H1 (cell line): Measurements from ENCODE around the gene LRRC55. TPM values are rescaled to one million over a fixed set of nuclear protein-coding genes. Genes with fewer than 3 reads are reported as not detected.

Experiments
- CTCF ChIA-PET: fragments of 300-600 bp; sonication (Branson Sonifier 250); formaldehyde crosslinking; loops from one replicate; lab custom pipeline; 2021; ENCODE audit not compliant: partially characterized antibody; lab: Charles Lee
- POLR2A ChIA-PET: fragments of 300-600 bp; sonication (Branson Sonifier 250); formaldehyde crosslinking; loops from one replicate; lab custom pipeline; 2021; ENCODE audit warnings: inconsistent platforms; ENCODE audit not compliant: partially characterized antibody; lab: Charles Lee
- DNase-seq, 2 experiments: peaks; one replicate each; pipeline versions ENCODE4 v3.0.0 to v3.0.0-alpha.2; 2010 to 2022; ENCODE audit warnings: low spot score in 2 of 2, low read depth in 1 of 2, mixed read lengths in 1 of 2
- FAIRE-seq: peaks from 2 replicates; lab custom pipeline; 2011; peaks lifted over from hg19 to GRCh38; lab: Jason Lieb, UNC
- H2AFZ ChIP-seq: 2 replicates; pipeline ENCODE4 v1.8.1; 2012; ENCODE audit warnings: low read length, inconsistent platforms
- H2AK5ac ChIP-seq: 2 replicates; pipeline ENCODE4 v1.6.1; 2013; ENCODE audit warnings: low read depth, low read length
- H2BK120ac ChIP-seq: replicated peaks from 2 replicates; pipeline ENCODE3; 2013; ENCODE audit warnings: low read depth, low read length, inconsistent platforms
- H2BK12ac ChIP-seq: 2 replicates; pipeline ENCODE4 v1.6.1; 2013; ENCODE audit warnings: low read depth, low read length
- H2BK15ac ChIP-seq: 2 replicates; pipeline ENCODE4 v1.6.1; 2013; ENCODE audit warnings: low read length
- H2BK20ac ChIP-seq: 2 replicates; pipeline ENCODE4 v1.6.1; 2013; ENCODE audit warnings: low read length
- H2BK5ac ChIP-seq: 2 replicates; pipeline ENCODE4 v1.6.1; 2013; ENCODE audit warnings: low read depth, low read length
- H3K14ac ChIP-seq: 2 replicates; pipeline ENCODE4 v1.6.1; 2013; ENCODE audit warnings: inconsistent platforms; ENCODE audit not compliant: insufficient read length
- H3K18ac ChIP-seq: 2 replicates; pipeline ENCODE4 v1.6.1; 2013; ENCODE audit warnings: low read length; ENCODE audit errors: extremely low read depth
- H3K23ac ChIP-seq: 2 replicates; pipeline ENCODE4 v1.6.1; 2013; ENCODE audit warnings: inconsistent platforms; ENCODE audit not compliant: insufficient read length
- H3K23me2 ChIP-seq: 2 replicates; pipeline ENCODE4 v1.6.1; 2013; ENCODE audit warnings: low read depth, low read length
- H3K27ac ChIP-seq: 2 replicates; pipeline ENCODE4 v1.6.1; 2011; ENCODE audit warnings: low read depth, low read length, inconsistent platforms
- H3K27me3 ChIP-seq, 4 experiments: replicated peaks in 1 of 4; 1 replicate in 1 of 4; 2 replicates in 3 of 4; pipeline versions ENCODE4 v1.6.1 to v1.8.1; 2011 to 2013; ENCODE audit warnings: low read length in 3 of 4, mild to moderate bottlenecking in 3 of 4, inconsistent platforms in 2 of 4, mixed read lengths in 2 of 4, moderate library complexity in 1 of 4; ENCODE audit not compliant: control insufficient read depth in 3 of 4, insufficient read depth in 3 of 4; ENCODE audit errors: extremely low read depth in 1 of 4
- H3K36me3 ChIP-seq, 4 experiments: 2 replicates each; pipeline versions ENCODE4 v1.6.1 to v1.8.1; 2011 to 2013; ENCODE audit warnings: mild to moderate bottlenecking in 4 of 4, low read length in 3 of 4, moderate library complexity in 2 of 4, control low read depth in 1 of 4, inconsistent platforms in 1 of 4; ENCODE audit not compliant: insufficient read depth in 4 of 4, control insufficient read depth in 2 of 4
- H3K4ac ChIP-seq: replicated peaks from 2 replicates; pipeline ENCODE3; 2013; ENCODE audit warnings: low read length, low read depth, mixed read lengths, inconsistent platforms; ENCODE audit not compliant: insufficient read length
- H3K4me1 ChIP-seq, 4 experiments: replicated peaks in 1 of 4; 1 replicate in 1 of 4; 2 replicates in 3 of 4; pipeline versions ENCODE4 v1.6.1 to v1.8.1; 2011 to 2013; ENCODE audit warnings: low read length in 3 of 4, inconsistent platforms in 2 of 4, mixed read lengths in 1 of 4; ENCODE audit not compliant: insufficient read depth in 4 of 4, control insufficient read depth in 3 of 4
- H3K4me2 ChIP-seq, 2 experiments: 2 replicates each; pipeline versions ENCODE4 v1.6.1 to v1.8.1; 2011 to 2013; ENCODE audit warnings: low read depth in 2 of 2, low read length in 2 of 2, control low read depth in 1 of 2, inconsistent platforms in 1 of 2, mild to moderate bottlenecking in 1 of 2; ENCODE audit not compliant: insufficient read depth in 1 of 2
- H3K4me3 ChIP-seq, 4 experiments: fragments of 200-600, 300-600 bp in 1 of 4; sonication (generic), shearing (Covaris generic), sonication (Bioruptor Twin) in 1 of 4; 2 replicates each; pipeline versions ENCODE4 v1.5.1 to v1.8.1; 2011 to 2016; ENCODE audit warnings: low read length in 4 of 4, low read depth in 3 of 4, control low read depth in 2 of 4, inconsistent platforms in 2 of 4, mild to moderate bottlenecking in 2 of 4, mixed read lengths in 1 of 4, moderate library complexity in 1 of 4; ENCODE audit not compliant: insufficient read depth in 2 of 4; ENCODE audit errors: extremely low read depth in 1 of 4
- H3K56ac ChIP-seq: replicated peaks from 2 replicates; pipeline ENCODE3; 2013; ENCODE audit warnings: low read depth, mild to moderate bottlenecking, mixed read lengths, low read length, inconsistent platforms; ENCODE audit not compliant: insufficient read length
- H3K79me1 ChIP-seq: 2 replicates; pipeline ENCODE4 v1.6.1; 2013; ENCODE audit warnings: low read depth, low read length, control low read depth
- H3K79me2 ChIP-seq, 2 experiments: 2 replicates each; pipeline versions ENCODE4 v1.6.1 to v1.8.1; 2012 to 2013; ENCODE audit warnings: low read length in 2 of 2, mild to moderate bottlenecking in 2 of 2, inconsistent platforms in 1 of 2; ENCODE audit not compliant: insufficient read depth in 2 of 2, control insufficient read depth in 1 of 2
- H3K9ac ChIP-seq, 4 experiments: replicated peaks in 1 of 4; 1 replicate in 1 of 4; 2 replicates in 3 of 4; pipeline versions ENCODE4 v1.6.1 to v1.8.1; 2011 to 2013; ENCODE audit warnings: low read depth in 3 of 4, low read length in 3 of 4, control low read depth in 2 of 4, mild to moderate bottlenecking in 2 of 4, moderate library complexity in 2 of 4, inconsistent platforms in 1 of 4; ENCODE audit errors: extremely low read depth in 1 of 4
- H3K9me3 ChIP-seq, 2 experiments: 2 replicates each; pipeline versions ENCODE4 v1.6.1 to v1.8.1; 2012 to 2013; ENCODE audit warnings: mild to moderate bottlenecking in 2 of 2, moderate library complexity in 2 of 2, control low read depth in 1 of 2, inconsistent platforms in 1 of 2, low read depth in 1 of 2, low read length in 1 of 2, mixed read lengths in 1 of 2; ENCODE audit not compliant: insufficient read depth in 2 of 2
- H4K20me1 ChIP-seq, 2 experiments: replicated peaks in 1 of 2; 2 replicates each; pipeline versions ENCODE3 to v1.8.1; 2011 to 2013; ENCODE audit warnings: inconsistent platforms in 2 of 2, low read length in 2 of 2, mild to moderate bottlenecking in 1 of 2; ENCODE audit not compliant: insufficient read depth in 2 of 2, control insufficient read depth in 1 of 2
- H4K5ac ChIP-seq: 2 replicates; pipeline ENCODE4 v1.6.1; 2013; ENCODE audit warnings: low read length, low read depth, mixed read lengths, inconsistent platforms; ENCODE audit not compliant: insufficient read length
- H4K8ac ChIP-seq: 2 replicates; pipeline ENCODE4 v1.8.0; 2013; ENCODE audit warnings: mild to moderate bottlenecking, moderate library complexity, low read length, inconsistent platforms; ENCODE audit not compliant: insufficient read depth; ENCODE audit errors: extremely low read depth
- H4K91ac ChIP-seq: replicated peaks from 2 replicates; pipeline ENCODE3; 2013; ENCODE audit warnings: low read length, mixed read lengths, inconsistent platforms; ENCODE audit not compliant: insufficient read length
- BCL11A ChIP-seq, 2 experiments: IDR thresholded peaks; one replicate each; pipeline ENCODE4 v1.6.1; 2011; ENCODE audit warnings: low read depth in 2 of 2, low read length in 2 of 2, mild to moderate bottlenecking in 2 of 2
- POU5F1 ChIP-seq: IDR thresholded peaks from 2 replicates; pipeline ENCODE4 v1.6.1; 2011; ENCODE audit warnings: low read depth, mild to moderate bottlenecking, low read length, moderate library complexity
- RAD21 ChIP-seq, 2 experiments: IDR thresholded peaks in 1 of 2; conservative IDR thresholded peaks in 1 of 2; 2 replicates each; pipeline ENCODE4 v1.6.1; 2011; ENCODE audit warnings: low read depth in 2 of 2, low read length in 2 of 2, improper control_type of control experiment in 1 of 2, inconsistent platforms in 1 of 2, mild to moderate bottlenecking in 1 of 2, moderate library complexity in 1 of 2
- RNF2 ChIP-seq: fragments of 200-900, 300-1000 bp; sonication (generic); IDR thresholded peaks from 2 replicates; pipeline ENCODE4 v1.7.1; 2016; ENCODE audit warnings: borderline replicate concordance, low read depth, mild to moderate bottlenecking, antibody characterized with exemption, low read length; ENCODE audit not compliant: poor library complexity, severe bottlenecking; ENCODE audit errors: missing control alignments
- SP2 ChIP-seq: IDR thresholded peaks from 2 replicates; pipeline ENCODE4 v1.6.1; 2012; ENCODE audit warnings: mild to moderate bottlenecking, low read length, inconsistent platforms
- TBP ChIP-seq: IDR thresholded peaks from 2 replicates; pipeline ENCODE4 v1.6.1; 2011; ENCODE audit warnings: low read depth, low read length, improper control_type of control experiment
- WGBS, 2 experiments: shearing (Covaris generic) in 1 of 2; methylation state at CpG; one replicate each; pipeline versions ENCODE4 v1.1.6 to v1.1.7; 2013 to 2015; ENCODE audit warnings: low lambda C conversion rate in 2 of 2, mixed read lengths in 2 of 2, inconsistent platforms in 1 of 2, low coverage in 1 of 2, missing lambda C conversion rate in 1 of 2; ENCODE audit not compliant: insufficient replicate concordance in 2 of 2, insufficient coverage in 1 of 2, insufficient read length in 1 of 2; ENCODE audit errors: extremely low coverage in 1 of 2, missing lambda C conversion rate in 1 of 2; 5-methylcytosine and 5-hydroxymethylcytosine counted together
- polyA plus RNA-seq, 7 experiments: library from polyadenylated mRNA; depleted of rRNA in 3 of 7; stranded (reverse) in 5 of 7; unstranded in 2 of 7; fragments of >200 nt in 5 of 7; fragments of 200-250 nt in 2 of 7; gene quantifications; 1 replicate in 5 of 7; 2 replicates in 1 of 7; 4 replicates in 1 of 7; pipeline versions ENCODE4 v1.2.1 to v1.2.3, GENCODE V29; 2011 to 2013; ENCODE audit warnings: missing spikeins in 2 of 7, mixed read lengths in 2 of 7
- total RNA-seq: library from RNA; stranded (reverse); fragmentation: NEBNext Ultra II Directional; extraction: Animal tissue kit (Norgen Biotek cat#: 25700); gene quantifications from 2 replicates; pipeline ENCODE4 v1.2.1, GENCODE V29; 2021

Gene LRRC55
- total and polyA plus RNA-seq, 2 of the 8 experiments (the other 6 are each of a cell fraction or from before 2014, with no cell fraction given): 0.62 to 1.1 TPM

DNA sequence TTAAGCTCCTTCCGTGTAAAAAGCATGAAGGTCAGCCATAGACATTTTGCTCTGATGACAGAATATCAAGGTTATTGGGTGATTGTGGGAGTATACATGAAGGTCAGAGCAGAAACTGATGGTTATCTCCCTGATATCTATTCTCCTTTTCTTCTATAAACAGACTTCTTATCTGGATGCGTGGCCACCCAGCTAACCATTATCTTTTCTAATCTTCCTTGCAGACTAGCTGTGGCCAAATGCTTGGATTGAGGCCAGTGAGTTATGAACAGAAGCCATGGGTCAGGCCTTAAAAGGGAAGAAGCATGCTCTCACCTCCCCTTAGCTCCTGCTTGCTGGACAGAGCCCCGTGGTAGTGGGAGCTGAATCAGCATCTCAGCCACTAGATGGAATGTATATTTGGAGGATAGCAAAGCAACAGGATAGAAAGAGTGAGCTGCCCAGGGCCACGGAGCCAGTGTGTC is 31.3 kb upstream of the LRRC55 start:
- FAIRE-seq: no peak
- Histone ChIP-seq H3K4me3 (no peak overlapping the region), H3K4me1 (peaks cover 0 to 6% (median 2%) of the 10 kb centered on the region in 4 experiments; a peak in 4 of 7 replicates)

More for the DNA sequence above, 31.3 kb upstream of the LRRC55 start:
- no peak overlapping the region for H3K14ac ChIP-seq
- ChIA-PET CTCF (interaction anchor here (1.0 to 4.7 kb wide), 7 partner anchors 12 to 1750 kb away, joined by 3 to 46 read pairs (median 4); no protein-coding TSS in a partner anchor), POLR2A (no interaction called here)
- H2AK5ac ChIP-seq: no peak overlapping the region
- TF ChIP-seq RNF2 (no peak), BCL11A (IDR thresholded peaks at IDR 0.05; ENCODE audit: low read depth in 2 of 2, low read length in 2 of 2) (no peak), SP2 (no peak), RAD21 (IDR thresholded peaks at IDR 0.05 in 1 of 2, conservative IDR thresholded peaks at IDR 0.05 in 1 of 2; ENCODE audit: low read depth in 2 of 2, low read length in 2 of 2) (no peak), POU5F1 (no peak), TBP (no peak)
- H3K27ac ChIP-seq: no peak overlapping the region
- H4K20me1 ChIP-seq: no peaks in the 10 kb centered on the region
- H3K27me3 ChIP-seq: no peaks in the 10 kb centered on the region
- H3K9me3 ChIP-seq: no peaks in the 10 kb centered on the region
- no peak overlapping the region for H4K5ac ChIP-seq
- H3K18ac ChIP-seq: no peak overlapping the region
- H3K79me1 ChIP-seq: no peaks in the 10 kb centered on the region
- no peak overlapping the region for H3K4me2 ChIP-seq
- DNase-seq: no peak
- no peak overlapping the region for H3K9ac ChIP-seq
- H3K4ac ChIP-seq: no peak overlapping the region
- H2BK12ac ChIP-seq: no peak overlapping the region
- WGBS, 2 experiments: 83% methylated on average over 4 of the region's 4 CpGs; no CpG with 5 or more reads in 1 of the 2 experiments
- no peak overlapping the region for H2BK20ac ChIP-seq
- no peak overlapping the region for H4K91ac ChIP-seq
- H2BK120ac ChIP-seq: no peak overlapping the region
- no peak overlapping the region for H3K23ac ChIP-seq
- H4K8ac ChIP-seq: no peak overlapping the region
- no peaks in the 10 kb centered on the region for H3K36me3 ChIP-seq
- no peak overlapping the region for H2BK5ac ChIP-seq
- H2BK15ac ChIP-seq: no peak overlapping the region
- H3K23me2 ChIP-seq: no peaks in the 10 kb centered on the region; the same call in 1 of the 2 replicates
- H2AFZ ChIP-seq: no peak overlapping the region
- no peak overlapping the region for H3K56ac ChIP-seq
- H3K79me2 ChIP-seq: no peaks in the 10 kb centered on the region
